HepG2 (cell line): ENCODE results near the gene CCDC57. TPM values are rescaled to one million over a fixed set of nuclear protein-coding genes. Genes with fewer than 3 reads are reported as not detected.
A peak's percentile ranks its signal among the peaks of the same experiment; 100 is the strongest.

Source experiments
- CBFB ChIP-seq: sonication (generic); formaldehyde crosslinking; IDR thresholded peaks from 2 replicates; pipeline ENCODE4 v1.4.0; 2020; ENCODE audit warnings: missing genetic modification reagents
- CBX2 ChIP-seq, 2 experiments: fragments of 200-600 bp in 1 of 2; sonication (generic); formaldehyde crosslinking in 1 of 2; IDR thresholded peaks; 2 replicates each; pipeline versions ENCODE4 v1.7.0 to v1.8.1; 2018 to 2022; ENCODE audit warnings: low read depth in 2 of 2, low read length in 1 of 2, mild to moderate bottlenecking in 1 of 2, missing genetic modification reagents in 1 of 2
- GRHL1 ChIP-seq: sonication (generic); formaldehyde crosslinking; conservative IDR thresholded peaks from 2 replicates; pipeline ENCODE4 v1.8.0; 2022; ENCODE audit warnings: missing genetic modification reagents
- HMGXB4 ChIP-seq, 2 experiments: sonication (generic) in 1 of 2; formaldehyde crosslinking in 1 of 2; IDR thresholded peaks; 2 replicates each; pipeline versions ENCODE4 v1.4.0 to v1.6.1; 2018 to 2020; ENCODE audit warnings: missing genetic modification reagents in 2 of 2, borderline replicate concordance in 1 of 2, low read depth in 1 of 2, mild to moderate bottlenecking in 1 of 2, missing biosample characterization in 1 of 2
- NFRKB ChIP-seq: fragments of 450-650 bp; IDR thresholded peaks from 2 replicates; pipeline ENCODE4 v1.6.1; 2017
- NR2F6 ChIP-seq, 2 experiments: IDR thresholded peaks; 2 replicates each; pipeline ENCODE4 v1.6.1; 2016; ENCODE audit warnings: antibody characterized with exemption in 1 of 2, mild to moderate bottlenecking in 1 of 2
- POGZ ChIP-seq: sonication (generic); formaldehyde crosslinking; IDR thresholded peaks from 2 replicates; pipeline ENCODE4 v1.4.0; 2020; ENCODE audit warnings: mild to moderate bottlenecking, missing genetic modification reagents
- POLR2A ChIP-seq, 2 experiments: IDR thresholded peaks; 2 replicates each; pipeline ENCODE4 v1.6.1; 2011; ENCODE audit warnings: low read depth in 2 of 2, low read length in 2 of 2, mild to moderate bottlenecking in 1 of 2, moderate library complexity in 1 of 2; ENCODE audit not compliant: insufficient read depth in 1 of 2
- SATB2 ChIP-seq: sonication (generic); formaldehyde crosslinking; IDR thresholded peaks from 2 replicates; pipeline ENCODE4 v1.5.0; 2020; ENCODE audit warnings: missing genetic modification reagents
- SIX1 ChIP-seq: sonication (generic); formaldehyde crosslinking; IDR thresholded peaks from 2 replicates; pipeline ENCODE4 v1.4.0; 2020; ENCODE audit warnings: missing genetic modification reagents, borderline replicate concordance
- SSRP1 ChIP-seq: IDR thresholded peaks from 2 replicates; pipeline ENCODE4 v1.6.1; 2016; ENCODE audit warnings: control low read depth
- ZBTB3 ChIP-seq: sonication (generic); formaldehyde crosslinking; IDR thresholded peaks from 2 replicates; pipeline ENCODE4 v1.4.0; 2020; ENCODE audit warnings: low read depth, mild to moderate bottlenecking, moderate library complexity, missing genetic modification reagents, borderline replicate concordance
- ZMYM2 ChIP-seq: sonication (generic); formaldehyde crosslinking; IDR thresholded peaks from 2 replicates; pipeline ENCODE4 v1.8.0; 2022; ENCODE audit warnings: mild to moderate bottlenecking, missing genetic modification reagents
- ZNF143 ChIP-seq: sonication (generic); formaldehyde crosslinking; IDR thresholded peaks from 2 replicates; pipeline ENCODE4 v1.4.0; 2020; ENCODE audit warnings: missing genetic modification reagents
- ZNF512 ChIP-seq: sonication (generic); formaldehyde crosslinking; IDR thresholded peaks from 2 replicates; pipeline ENCODE4 v1.4.0; 2020; ENCODE audit warnings: mild to moderate bottlenecking, missing genetic modification reagents
- ZNF556 ChIP-seq: sonication (generic); formaldehyde crosslinking; IDR thresholded peaks from 2 replicates; pipeline ENCODE4 v1.4.0; 2020; ENCODE audit warnings: mild to moderate bottlenecking, missing genetic modification reagents, borderline replicate concordance
- ZNF615 ChIP-seq: sonication (generic); formaldehyde crosslinking; IDR thresholded peaks from 2 replicates; pipeline ENCODE4 v1.5.0; 2020; ENCODE audit warnings: mild to moderate bottlenecking, missing genetic modification reagents, borderline replicate concordance
- ZNF674 ChIP-seq: sonication (generic); formaldehyde crosslinking; IDR thresholded peaks from 2 replicates; pipeline ENCODE4 v1.5.0; 2020; ENCODE audit warnings: low read depth, mild to moderate bottlenecking, missing genetic modification reagents
- ZNF75D ChIP-seq: sonication (generic); formaldehyde crosslinking; IDR thresholded peaks from 2 replicates; pipeline ENCODE4 v1.8.1; 2023; ENCODE audit warnings: missing genetic modification reagents, mild to moderate bottlenecking, borderline replicate concordance
- polyA plus RNA-seq, 8 experiments: library from polyadenylated mRNA; depleted of rRNA in 3 of 8; stranded (reverse) in 7 of 8; unstranded in 1 of 8; fragments of >200 nt; fragmentation: Illumina TruSeq in 4 of 8; extraction: Trizol in 4 of 8; gene quantifications; 2 replicates each; pipeline versions ENCODE4 v1.2.1 to v1.2.3, GENCODE V29; 2011 to 2016; ENCODE audit warnings: low read depth in 4 of 8, missing spikeins in 1 of 8, mixed read lengths in 1 of 8; ENCODE audit not compliant: insufficient read depth in 1 of 8
- total RNA-seq, 5 experiments: library from RNA; depleted of rRNA; stranded (reverse); fragments of >200 nt; fragmentation: Illumina TruSeq; extraction: Trizol; gene quantifications; 2 replicates each; pipeline ENCODE4 v1.2.3, GENCODE V29; 2016; ENCODE audit warnings: low read depth in 1 of 5
- TF ChIP-seq, protein P1 (sequence below): sonication (generic); formaldehyde crosslinking; IDR thresholded peaks from 2 replicates; pipeline ENCODE4 v1.8.1; 2023; ENCODE audit warnings: mild to moderate bottlenecking, missing genetic modification reagents
- TF ChIP-seq, protein P2 (sequence below): sonication (generic); formaldehyde crosslinking; IDR thresholded peaks from 2 replicates; pipeline ENCODE4 v1.9.0; 2022; ENCODE audit warnings: missing genetic modification reagents, mild to moderate bottlenecking, borderline replicate concordance

CCDC57 gene
- total and polyA plus RNA-seq, 2 of the 13 experiments (the other 11 are each of a cell fraction or from before 2014, with no cell fraction given), result 59.3 to 59.9 TPM

GRCh38 chr17:82076018-82076784 lies 136.4 kb downstream of the CCDC57 start (continued):
- TF ChIP-seq, protein P1, sequence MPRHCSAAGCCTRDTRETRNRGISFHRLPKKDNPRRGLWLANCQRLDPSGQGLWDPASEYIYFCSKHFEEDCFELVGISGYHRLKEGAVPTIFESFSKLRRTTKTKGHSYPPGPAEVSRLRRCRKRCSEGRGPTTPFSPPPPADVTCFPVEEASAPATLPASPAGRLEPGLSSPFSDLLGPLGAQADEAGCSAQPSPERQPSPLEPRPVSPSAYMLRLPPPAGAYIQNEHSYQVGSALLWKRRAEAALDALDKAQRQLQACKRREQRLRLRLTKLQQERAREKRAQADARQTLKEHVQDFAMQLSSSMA, result no peak
- TF ChIP-seq CBX2 (IDR thresholded peaks at IDR 0.05; ENCODE audit: low read depth, low read length) (no peak), CBX2 (CRISPR knock-in tag; IDR thresholded peaks at IDR 0.05; ENCODE audit: low read depth) (no peak), CBFB (CRISPR knock-in tag) (no peak), ZNF143 (CRISPR knock-in tag) (no peak), SIX1 (CRISPR knock-in tag) (no peak), SSRP1 (peak; percentile 78; the same call in 1 of the 2 replicates), NFRKB (no peak), POGZ (no peak), ZNF512 (no peak), HMGXB4 (CRISPR knock-in tag; IDR thresholded peaks at IDR 0.05; ENCODE audit: borderline replicate concordance in 1 of 2, low read depth in 1 of 2) (0 out of 4 replicates have a peak, but pooled peaks of 1 of the 2 experiments have one; percentile 29), ZNF556 (CRISPR knock-in tag) (0 out of 2 replicates have a peak, but pooled peaks have one; percentile 44), ZMYM2 (CRISPR knock-in tag) (0 out of 2 replicates have a peak, but pooled peaks have one; percentile 14), ZNF75D (CRISPR knock-in tag) (no peak), ZBTB3 (CRISPR knock-in tag) (no peak), GRHL1 (no peak), ZNF615 (CRISPR knock-in tag) (no peak), ZNF674 (CRISPR knock-in tag) (0 out of 2 replicates have a peak, but pooled peaks have one; percentile 56), POLR2A (IDR thresholded peaks at IDR 0.05; ENCODE audit: insufficient read depth in 1 of 2, low read depth in 2 of 2, low read length in 2 of 2) (peak; percentile 38 to 83; a peak in 3 of 4 replicates), SATB2 (CRISPR knock-in tag) (no peak), NR2F6 (IDR thresholded peaks at IDR 0.05) (no peak), NR2F6 (CRISPR knock-in tag; IDR thresholded peaks at IDR 0.05) (no peak)
- TF ChIP-seq, protein P2, sequence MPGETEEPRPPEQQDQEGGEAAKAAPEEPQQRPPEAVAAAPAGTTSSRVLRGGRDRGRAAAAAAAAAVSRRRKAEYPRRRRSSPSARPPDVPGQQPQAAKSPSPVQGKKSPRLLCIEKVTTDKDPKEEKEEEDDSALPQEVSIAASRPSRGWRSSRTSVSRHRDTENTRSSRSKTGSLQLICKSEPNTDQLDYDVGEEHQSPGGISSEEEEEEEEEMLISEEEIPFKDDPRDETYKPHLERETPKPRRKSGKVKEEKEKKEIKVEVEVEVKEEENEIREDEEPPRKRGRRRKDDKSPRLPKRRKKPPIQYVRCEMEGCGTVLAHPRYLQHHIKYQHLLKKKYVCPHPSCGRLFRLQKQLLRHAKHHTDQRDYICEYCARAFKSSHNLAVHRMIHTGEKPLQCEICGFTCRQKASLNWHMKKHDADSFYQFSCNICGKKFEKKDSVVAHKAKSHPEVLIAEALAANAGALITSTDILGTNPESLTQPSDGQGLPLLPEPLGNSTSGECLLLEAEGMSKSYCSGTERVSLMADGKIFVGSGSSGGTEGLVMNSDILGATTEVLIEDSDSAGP (CRISPR knock-in tag), result no peak
